SK-N-SH (cell line): Measurements from ENCODE around the gene TDRD10.

Experiments used
- CHD2 ChIP-seq: fragments of 150-350 bp; IDR thresholded peaks from 2 replicates; pipeline ENCODE4 v1.6.1; 2018; ENCODE audit warnings: low read length; ENCODE audit not compliant: partially characterized antibody
- CTCF ChIP-seq: fragments of 200-600 bp; sonication (generic); IDR thresholded peaks from 2 replicates; pipeline ENCODE4 v1.6.1; 2017; ENCODE audit warnings: antibody characterized with exemption, mild to moderate bottlenecking, moderate library complexity
- RAD21 ChIP-seq: IDR thresholded peaks from 2 replicates; pipeline ENCODE4 v1.6.1; 2012; ENCODE audit warnings: mild to moderate bottlenecking, low read length
- YY1 ChIP-seq: IDR thresholded peaks from 2 replicates; pipeline ENCODE4 v1.4.0; 2012; ENCODE audit warnings: low read depth, mild to moderate bottlenecking

GRCh38 chr1:154539486-154540483 lies 37.8 kb downstream of the TDRD10 start:
- TF ChIP-seq CTCF (no peak), RAD21 (no peak), CHD2 (no peak), YY1 (no peak)
